GM19324 (cell line): Measurements from ENCODE around the gene GALNT11.
"Not testable (repeated sequence)": the region's sequence is repeated elsewhere in the genome, so short reads cannot be mapped to it uniquely, and the experiment has no call there.

Source experiments
- ATAC-seq: cut with Tn5 transposase; IDR thresholded peaks from one replicate; pipeline ENCODE4 v1.9.1; 2021; ENCODE audit warnings: mild to moderate bottlenecking, moderate library complexity; ENCODE audit not compliant: unreplicated experiment, low FRiP score

The GALNT11 gene

DNA sequence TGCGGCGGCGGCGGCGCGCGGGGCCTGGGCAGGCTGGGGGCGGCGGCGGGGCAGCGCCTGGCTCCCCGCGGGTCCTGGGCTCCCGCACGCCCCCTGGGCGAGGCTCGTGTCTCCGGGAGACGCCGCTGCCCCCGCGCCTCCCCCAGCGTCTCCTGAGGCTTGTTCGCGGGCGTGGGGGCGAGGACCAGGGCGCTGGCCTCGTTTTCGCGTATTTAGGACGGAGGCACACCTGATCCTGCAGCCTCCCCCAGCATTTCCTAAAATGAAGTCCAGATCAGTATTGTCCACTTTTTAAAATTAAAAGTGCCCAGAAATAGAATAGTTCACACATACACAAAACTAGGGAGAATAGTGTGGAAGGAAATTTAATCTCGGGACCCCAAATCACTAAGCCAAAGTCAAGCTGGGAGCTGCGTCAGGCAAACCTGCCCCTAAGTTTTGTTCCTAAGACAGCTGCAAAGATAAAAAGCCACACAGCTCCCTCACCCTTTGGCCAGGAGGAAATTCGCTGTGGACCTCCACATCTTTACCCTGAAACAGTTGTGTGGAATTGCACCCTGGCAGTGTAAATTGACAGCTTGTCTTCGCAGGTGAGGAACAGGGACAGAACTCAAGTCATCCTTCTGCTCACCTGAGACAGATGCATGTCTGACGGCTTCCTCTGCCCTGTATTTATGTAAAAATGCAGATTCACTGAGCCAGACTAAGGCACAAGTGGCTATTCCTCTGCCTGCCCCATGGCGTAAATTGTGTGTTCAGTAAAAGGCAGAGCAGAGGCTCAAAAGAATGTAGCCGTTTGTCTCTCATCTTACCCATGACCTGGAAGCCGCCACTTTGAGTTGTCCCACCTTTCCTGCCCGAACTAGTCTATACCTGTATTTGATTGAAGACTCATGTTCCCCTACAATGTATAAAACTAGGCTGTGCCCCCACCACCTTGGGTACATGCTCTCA lies 740 bp downstream of the GALNT11 start:
- no peak for ATAC-seq

DNA sequence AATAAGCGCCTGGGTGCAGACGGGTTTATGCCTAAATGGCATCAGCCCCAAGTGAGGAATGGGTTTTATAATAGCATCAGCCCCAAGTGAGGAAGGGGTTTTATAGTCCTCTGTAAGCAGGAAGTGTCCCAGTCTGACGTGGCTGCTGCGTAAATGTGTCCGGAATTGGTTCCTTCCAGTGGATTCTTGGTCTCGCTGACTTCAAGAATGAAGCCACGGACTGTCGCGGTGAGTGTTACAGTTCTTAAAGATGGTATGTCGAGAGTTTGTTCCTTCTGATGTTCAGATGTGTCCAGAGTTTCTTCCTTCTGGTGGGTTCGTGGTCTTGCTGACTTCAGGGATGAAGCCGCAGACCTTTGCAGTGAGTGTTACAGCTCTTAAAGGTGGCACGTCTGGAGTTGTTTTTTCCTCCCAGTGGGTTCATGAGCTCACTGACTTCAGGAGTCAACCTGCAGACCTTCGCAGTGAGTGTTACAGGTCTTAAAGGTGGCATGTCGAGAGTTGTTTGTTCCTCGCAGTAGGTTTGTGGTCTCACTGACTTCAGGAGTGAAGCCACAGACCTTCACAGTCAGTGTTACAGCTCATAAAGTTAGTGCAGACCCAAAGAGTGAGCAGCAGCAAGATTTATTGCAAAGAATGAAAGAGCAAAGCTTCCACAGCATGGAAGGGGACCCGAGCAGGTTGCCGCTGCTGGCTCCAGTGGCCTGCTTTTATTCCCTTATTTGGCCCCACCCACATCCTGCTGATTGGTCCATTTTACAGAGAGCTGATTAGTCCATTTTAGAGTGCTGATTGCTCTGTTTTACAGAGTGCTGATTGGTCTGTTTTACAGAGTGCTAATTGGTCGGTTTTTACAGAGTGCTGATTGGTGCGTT lies 2.3 kb downstream of the GALNT11 start:
- ATAC-seq = not testable (repeated sequence)

DNA sequence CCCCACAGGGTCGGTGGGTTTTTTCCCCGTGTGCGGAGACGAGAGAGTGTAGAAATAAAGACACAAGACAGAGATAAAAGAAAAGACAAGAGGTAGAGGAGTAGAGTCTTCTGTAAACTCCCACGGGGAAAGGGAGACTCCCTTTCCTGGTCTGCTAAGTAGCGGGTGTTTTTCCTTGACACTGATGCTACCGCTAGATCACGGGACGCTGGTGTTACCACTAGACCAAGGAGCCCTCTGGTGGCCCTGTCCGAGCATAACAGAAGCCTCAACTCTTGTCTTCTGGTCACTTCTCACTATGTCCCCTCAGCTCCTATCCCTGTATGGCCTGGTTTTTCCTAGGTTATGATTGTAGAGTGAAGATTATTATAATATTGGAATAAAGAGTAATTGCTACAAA lies 4.6 kb downstream of the GALNT11 start:
- not testable (repeated sequence) for ATAC-seq

DNA sequence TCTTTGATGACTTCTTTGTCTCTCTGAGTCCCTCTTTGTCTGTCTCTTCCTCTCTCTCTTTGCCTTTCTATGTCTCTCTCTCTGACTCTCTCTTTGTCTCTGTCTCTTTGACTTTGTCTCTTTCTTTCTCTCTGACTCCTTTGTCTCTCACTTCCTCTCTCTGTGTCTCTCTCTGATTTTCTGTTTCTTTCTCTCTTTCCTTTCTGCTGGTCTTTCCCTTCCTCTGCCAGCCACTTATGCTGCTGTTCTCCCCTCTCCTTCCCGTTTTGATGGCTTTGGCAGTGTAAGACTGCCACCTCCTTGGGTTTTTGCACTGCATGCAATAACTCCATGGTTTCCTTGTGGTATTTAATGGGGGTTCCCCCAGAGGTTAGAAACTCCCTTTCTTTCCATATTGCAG lies 5.2 kb downstream of the GALNT11 start:
- not testable (repeated sequence) for ATAC-seq

DNA sequence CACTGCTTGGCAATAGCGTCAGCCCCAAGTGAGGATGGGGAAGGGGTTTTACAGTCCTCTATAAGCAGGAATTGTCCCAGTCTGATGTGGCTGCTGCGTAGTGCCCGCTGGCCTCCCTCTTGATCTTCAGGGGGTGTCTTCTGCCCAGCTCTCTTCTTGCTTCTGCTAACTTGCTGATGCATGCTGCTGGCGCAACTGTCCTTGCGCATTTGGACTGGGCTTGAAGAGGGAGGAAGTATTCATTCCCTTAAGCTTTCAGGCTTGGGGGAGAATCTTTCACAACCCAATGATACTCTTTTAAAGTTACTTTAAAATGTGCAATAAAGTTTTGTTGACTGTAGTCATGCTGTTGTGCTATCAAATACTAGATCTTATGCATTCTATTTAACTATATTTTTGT lies 10.3 kb downstream of the GALNT11 start:
- no peak for ATAC-seq

DNA sequence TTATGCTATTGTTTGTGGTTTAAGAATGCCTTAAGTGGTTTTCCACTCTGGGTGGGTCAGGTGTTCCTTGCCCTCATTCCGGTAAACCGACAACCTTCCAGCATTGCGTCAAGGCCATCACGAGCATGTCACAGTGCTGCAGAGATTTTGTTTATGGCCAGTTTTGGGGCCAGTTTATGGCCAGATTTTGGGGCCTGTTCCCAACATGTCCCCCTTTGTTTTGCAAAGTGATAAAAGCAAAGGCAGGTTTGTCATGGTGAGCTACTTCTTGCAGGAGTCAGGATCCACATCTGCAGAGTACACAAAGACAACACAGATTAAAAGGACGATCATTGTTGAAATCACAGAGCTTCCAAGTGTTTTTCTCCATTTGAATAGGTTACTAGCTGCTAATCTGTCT lies 12.9 kb downstream of the GALNT11 start:
- ATAC-seq = not testable (repeated sequence)

DNA sequence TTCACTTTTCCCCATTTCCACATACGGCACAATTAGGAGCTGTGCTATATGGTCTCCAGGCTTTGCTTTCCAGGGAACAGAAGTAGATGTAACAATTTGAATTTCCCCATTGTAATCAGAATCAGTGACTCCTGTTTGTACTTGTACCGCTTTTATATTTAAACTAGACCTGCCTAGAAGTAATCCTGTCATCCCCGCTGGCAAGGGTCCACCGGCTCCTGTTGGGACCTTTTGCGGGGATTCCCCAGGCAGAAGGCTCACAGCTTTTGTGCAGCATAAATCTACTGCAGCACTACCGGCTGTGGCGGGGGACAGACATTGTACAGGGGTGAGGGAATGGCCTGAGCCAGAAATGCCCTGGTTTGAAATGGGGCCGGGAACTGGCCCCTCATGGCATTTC lies 17.6 kb downstream of the GALNT11 start:
- not testable (repeated sequence) for ATAC-seq

DNA sequence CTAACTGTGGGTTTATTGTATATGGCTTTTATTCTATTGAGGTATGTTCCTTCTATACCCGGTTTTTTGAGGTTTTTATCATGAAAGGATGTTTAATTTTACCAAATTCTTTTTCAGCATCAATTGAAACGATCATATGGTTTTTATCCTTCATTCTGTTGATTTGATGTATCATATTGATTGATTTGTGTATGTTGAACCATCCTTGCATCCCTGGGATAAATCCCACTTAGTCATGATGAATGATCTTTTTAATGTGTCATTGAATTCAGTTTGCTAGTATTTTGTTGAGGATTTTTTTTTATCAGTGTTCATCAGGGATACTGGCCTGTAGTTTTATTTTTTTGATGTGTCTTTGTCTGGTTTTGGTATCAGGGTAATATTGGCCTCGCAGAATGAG lies 19.4 kb downstream of the GALNT11 start:
- not testable (repeated sequence) for ATAC-seq

DNA sequence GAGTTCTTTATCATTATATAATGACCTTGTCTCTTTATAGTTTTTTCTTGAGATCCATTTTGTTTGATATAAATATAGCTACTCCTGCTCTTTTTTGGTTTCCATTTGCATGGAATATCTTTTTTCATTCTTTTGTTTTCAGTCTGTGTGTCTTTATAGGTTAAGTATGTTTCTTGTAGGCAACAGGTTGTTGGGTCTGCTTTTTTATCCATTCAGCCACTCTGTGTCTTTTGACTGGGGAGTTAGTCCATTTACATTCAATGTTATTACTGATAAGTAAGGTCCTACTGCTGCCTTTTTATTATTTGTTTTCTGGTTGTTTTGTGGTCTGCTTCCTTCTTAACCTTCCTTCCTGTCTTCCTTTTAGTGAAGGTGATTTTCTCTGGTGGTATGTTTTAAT lies 21.1 kb downstream of the GALNT11 start:
- ATAC-seq = no peak

DNA sequence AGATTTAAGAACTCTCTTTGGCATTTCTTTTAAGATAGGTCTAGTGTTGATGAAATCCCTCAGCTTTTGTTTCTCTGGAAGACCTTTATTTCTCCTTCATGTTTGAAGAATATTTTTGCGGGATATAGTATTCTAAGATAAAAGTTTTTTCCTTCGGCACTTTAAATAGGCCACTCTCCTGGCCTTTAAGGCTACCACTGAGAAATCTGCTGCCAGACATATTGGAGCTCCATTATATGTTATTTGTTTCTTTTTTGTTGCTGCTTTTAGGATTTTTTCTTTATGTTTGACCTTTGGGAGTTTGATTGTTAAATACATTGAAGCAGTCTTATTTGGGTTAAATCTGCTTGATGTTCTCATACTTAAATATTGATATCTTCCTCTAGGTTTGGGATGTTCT lies 22.6 kb downstream of the GALNT11 start:
- ATAC-seq = no peak

DNA sequence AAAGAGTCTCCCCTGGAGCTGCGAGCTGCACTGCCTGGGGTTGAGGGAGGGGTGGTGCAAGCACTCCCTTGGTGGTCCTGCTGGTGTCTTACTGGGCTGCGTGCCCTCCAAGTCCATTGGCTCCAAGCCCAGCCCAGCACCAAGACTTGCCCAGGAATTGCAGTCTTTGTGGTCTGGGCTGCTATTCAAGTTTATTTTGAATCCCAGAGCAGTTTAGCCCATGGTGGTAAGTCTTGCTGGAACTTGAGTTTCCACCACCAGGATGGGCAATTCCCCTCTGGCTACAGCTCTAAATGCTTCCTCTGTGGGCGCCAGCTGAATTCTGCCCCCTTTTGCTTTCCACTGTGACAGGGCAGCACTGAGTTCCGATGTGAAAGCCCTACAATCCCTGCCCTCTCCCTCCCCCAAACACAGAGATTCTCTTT lies 25.1 kb downstream of the GALNT11 start:
- no peak for ATAC-seq

DNA sequence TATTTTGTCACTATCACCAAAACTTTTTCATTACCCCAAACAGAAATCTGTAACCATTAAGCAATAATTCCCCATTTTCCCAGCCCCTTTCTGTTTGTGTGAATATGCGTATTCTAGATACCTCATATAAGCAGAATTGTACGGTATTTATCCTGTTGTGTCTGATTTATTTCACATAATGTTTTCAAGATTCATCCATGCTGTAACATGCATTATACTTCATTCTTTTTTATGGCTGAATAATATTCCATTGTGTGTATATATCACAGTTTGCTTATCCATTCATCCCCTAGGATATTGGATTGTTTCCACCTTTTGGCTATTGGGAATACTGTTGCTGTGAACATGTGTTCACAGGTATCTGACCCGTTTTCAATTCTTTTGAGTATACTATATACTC lies 26.5 kb downstream of the GALNT11 start:
- ATAC-seq = no peak

DNA sequence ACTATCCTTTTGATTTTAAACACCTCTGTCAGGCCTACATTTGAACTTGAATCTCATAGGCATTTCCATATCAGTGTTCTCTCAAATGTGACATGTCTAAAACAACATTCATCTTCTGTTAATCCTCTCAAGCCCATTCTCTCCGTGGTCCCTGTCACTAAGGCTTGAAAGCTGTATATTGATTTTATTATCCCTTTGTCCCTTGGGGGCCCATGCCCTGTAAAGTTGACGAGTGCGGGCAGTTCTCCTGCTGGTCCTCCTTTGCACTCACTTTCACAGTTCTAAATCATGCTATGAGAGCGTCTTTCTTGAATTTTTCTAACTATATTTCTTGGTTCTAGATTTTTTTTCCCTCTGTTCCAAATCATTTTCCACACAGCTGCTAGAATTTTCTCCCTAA lies 27.3 kb downstream of the GALNT11 start:
- no peak for ATAC-seq

DNA sequence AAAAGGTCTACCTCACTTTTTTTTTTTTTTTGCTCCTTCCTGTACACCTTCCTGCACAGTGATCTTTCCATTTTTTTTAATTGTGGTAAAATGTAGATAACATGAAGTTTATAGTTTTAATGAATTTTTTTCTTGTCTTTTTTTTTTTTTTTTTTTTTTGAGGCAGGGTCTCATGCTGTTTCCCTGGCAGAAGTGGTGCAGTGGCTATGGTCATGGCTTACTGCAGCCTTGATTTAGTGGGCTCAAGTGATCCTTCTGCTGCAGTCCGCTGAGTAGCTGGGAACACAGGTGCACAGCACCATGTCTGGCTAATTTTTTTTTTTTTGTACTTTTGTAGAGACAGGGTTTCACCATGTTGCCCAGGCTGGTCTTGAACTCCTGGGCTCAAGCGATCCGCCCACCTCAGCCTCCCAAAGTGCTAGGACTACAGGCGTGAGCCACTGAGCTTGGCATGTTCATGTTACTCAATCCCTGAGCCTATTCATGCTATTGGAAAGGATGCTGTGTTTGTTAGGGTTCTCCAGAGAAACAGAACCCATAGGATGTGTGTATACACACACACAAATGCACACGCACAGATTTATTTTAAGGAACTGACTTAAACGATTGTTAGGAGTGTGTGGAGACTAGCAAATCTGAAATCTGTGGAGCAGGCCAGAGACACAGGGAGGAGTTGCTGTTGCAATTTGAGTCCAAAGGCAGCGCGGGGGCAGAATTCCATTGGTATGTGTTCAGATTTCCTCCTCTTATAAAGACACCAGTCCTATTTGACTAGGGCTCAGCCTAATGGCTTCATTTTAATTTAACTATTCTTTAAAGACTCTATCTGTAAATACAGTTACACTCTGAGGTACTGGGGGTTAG lies 29.1 kb downstream of the GALNT11 start:
- ATAC-seq = no peak

DNA sequence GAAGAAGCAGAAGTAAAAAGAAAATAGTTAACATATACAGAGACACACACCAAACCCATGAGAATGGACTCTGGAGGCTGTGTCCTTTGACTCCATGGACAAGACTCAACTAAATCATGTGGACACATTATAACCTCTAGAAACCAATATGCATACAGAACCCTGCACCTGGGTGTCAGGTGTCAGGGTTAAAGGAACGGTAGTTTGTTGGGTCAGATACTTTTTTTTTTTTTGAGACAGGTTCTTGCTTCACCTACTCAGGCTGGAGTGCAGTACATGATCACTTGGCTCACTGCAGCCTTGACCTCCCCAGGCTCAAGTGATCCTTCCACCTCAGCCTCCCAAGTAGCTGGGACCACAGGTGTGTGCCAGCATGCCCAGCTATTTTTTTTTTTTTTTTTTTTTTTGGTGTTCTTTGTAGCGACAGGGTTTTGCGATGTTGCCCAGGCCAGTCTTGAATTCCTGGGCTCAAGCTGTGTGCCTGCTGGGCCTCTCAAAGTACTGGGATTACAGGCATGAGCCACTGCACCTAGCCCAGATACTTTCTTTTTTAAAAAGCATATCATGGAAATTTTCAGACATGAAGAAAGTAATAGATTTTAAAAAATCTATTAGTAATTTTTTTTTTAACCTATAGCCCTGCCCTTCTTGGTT lies 31.3 kb downstream of the GALNT11 start:
- ATAC-seq = no peak

DNA sequence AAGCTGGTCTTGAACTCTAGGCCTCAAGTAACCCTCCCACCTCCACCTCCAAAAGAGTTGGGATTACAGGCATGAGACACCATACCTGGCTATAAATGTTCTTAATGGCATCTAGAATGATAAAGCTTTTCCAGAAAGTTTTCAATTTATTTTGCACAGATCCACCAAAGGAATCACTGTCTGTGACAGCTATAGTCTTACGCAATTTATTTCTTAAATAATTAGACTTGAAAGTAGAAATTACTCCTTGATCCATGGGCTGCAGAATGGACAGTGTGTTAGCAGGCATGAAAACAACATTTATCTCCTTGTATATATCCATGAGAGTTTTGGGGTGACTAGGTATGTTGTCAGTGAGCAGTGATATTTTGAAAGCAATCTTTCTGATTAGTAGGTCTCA lies 33.8 kb downstream of the GALNT11 start:
- no peak for ATAC-seq

DNA sequence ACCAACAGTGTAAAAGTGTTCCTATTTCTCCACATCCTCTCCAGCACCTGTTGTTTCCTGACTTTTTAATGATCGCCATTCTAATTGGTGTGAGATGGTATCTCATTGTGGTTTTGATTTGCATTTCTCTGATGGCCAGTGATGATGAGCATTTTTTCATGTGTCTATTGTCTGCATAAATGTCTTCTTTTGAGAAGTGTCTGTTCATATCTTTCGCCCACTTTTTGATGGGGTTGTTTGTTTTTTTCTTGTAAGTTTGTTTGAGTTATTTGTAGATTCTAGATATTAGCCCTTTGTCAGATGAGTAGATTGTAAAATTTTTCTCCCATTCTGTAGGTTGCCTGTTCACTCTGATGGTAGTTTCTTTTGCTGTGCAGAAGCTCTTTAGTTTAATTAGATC lies 35.6 kb downstream of the GALNT11 start:
- ATAC-seq = not testable (repeated sequence)

DNA sequence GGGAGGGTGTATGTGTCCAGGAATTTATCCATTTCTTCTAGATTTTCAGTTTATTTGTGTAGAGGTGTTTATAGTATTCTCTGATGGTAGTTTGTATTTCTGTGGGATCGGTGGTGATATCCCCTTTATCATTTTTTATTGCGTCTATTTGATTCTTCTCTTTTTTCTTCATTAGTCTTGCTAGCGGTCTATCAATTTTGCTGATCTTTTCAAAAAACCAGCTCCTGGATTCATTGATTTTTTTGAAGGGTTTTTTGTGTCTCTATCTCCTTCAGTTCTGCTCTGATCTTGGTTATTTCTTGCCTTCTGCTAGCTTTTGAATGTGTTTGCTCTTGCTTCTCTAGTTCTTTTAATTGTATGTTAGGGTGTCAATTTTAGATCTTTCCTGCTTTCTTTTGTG lies 37.7 kb downstream of the GALNT11 start:
- not testable (repeated sequence) for ATAC-seq

DNA sequence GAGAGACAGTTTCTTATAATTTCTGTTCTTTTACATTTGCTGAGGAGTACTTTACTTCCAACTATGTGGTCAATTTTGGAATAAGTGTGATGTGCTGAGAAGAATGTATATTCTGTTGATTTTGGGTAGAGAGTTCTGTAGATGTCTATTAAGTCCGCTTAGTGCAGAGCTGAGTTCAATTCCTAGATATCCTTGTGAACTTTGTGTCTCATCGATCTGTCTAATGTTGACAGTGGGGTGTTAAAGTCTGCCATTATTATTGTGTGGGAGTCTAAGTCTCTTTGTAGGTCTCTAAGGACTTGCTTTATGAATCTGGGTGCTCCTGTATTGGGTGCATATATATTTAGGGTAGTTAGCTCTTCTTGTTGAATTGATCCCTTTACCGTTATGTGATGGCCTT lies 38.3 kb downstream of the GALNT11 start:
- ATAC-seq = not testable (repeated sequence)

DNA sequence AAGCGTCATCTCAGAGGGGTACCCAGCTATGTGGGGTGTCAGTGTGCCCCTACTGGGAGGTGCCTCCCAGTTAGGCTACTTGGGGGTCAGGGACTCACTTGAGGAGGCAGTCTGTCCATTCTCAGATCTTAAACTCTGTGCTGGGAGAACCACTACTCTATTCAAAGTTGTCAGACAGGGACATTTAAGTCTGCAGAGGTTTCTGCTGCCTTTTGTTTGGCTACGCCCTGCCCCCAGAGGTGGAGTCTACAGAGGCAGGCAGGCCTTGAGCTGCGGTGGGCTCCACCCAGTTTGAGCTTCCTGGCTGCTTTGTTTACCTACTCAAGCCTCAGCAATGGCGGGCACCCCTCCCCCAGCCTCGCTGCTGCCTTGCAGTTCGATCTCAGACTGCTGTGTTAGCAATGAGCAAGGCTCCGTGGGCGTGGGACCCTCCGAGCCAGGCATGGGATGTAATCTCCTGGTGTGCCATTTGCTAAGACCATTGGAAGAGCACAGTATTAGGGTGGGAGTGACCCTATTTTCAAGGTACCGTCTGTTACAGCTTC lies 40.4 kb downstream of the GALNT11 start:
- ATAC-seq = not testable (repeated sequence)
